Large intestine (tissue), 3 donors: Measurements from ENCODE around the gene TEX261. TPM values are rescaled to one million over a fixed set of nuclear protein-coding genes. Genes with fewer than 3 reads are reported as not detected.

Experiments
- DNase-seq, 2 donors: peaks; one replicate each; pipeline versions ENCODE4 v3.0.0 to v3.0.0-alpha.2; 2013
- H3K27ac ChIP-seq: one replicate; pipeline ENCODE4 v1.5.1; 2013; ENCODE audit warnings: low read length
- H3K27me3 ChIP-seq: 2 replicates; pipeline ENCODE4 v1.6.1; 2013; ENCODE audit warnings: low read length; ENCODE audit not compliant: control insufficient read depth, insufficient read depth
- H3K36me3 ChIP-seq: 2 replicates; pipeline ENCODE4 v1.6.1; 2013; ENCODE audit warnings: low read length; ENCODE audit not compliant: control insufficient read depth, insufficient read depth
- H3K4me1 ChIP-seq: one replicate; pipeline ENCODE4 v1.6.1; 2013; ENCODE audit warnings: low read length; ENCODE audit not compliant: control insufficient read depth, insufficient read depth
- H3K4me3 ChIP-seq: one replicate; pipeline ENCODE4 v1.5.1; 2013; ENCODE audit warnings: low read length
- H3K9me3 ChIP-seq: one replicate; pipeline ENCODE4 v1.6.1; 2013; ENCODE audit warnings: mild to moderate bottlenecking, low read depth, low read length, moderate library complexity; ENCODE audit not compliant: control insufficient read depth
- WGBS: methylation state at CpG from one replicate; pipeline ENCODE4 v1.1.5; 2013; ENCODE audit warnings: low lambda C conversion rate; ENCODE audit not compliant: insufficient coverage; 5-methylcytosine and 5-hydroxymethylcytosine counted together
- polyA plus RNA-seq: library from polyadenylated mRNA; unstranded; fragments of 120-200 nt; gene quantifications from one replicate; pipeline ENCODE4 v1.2.1, GENCODE V29; 2013

TEX261 gene
- polyA plus RNA-seq, 1 donor: 43.6 TPM

DNA sequence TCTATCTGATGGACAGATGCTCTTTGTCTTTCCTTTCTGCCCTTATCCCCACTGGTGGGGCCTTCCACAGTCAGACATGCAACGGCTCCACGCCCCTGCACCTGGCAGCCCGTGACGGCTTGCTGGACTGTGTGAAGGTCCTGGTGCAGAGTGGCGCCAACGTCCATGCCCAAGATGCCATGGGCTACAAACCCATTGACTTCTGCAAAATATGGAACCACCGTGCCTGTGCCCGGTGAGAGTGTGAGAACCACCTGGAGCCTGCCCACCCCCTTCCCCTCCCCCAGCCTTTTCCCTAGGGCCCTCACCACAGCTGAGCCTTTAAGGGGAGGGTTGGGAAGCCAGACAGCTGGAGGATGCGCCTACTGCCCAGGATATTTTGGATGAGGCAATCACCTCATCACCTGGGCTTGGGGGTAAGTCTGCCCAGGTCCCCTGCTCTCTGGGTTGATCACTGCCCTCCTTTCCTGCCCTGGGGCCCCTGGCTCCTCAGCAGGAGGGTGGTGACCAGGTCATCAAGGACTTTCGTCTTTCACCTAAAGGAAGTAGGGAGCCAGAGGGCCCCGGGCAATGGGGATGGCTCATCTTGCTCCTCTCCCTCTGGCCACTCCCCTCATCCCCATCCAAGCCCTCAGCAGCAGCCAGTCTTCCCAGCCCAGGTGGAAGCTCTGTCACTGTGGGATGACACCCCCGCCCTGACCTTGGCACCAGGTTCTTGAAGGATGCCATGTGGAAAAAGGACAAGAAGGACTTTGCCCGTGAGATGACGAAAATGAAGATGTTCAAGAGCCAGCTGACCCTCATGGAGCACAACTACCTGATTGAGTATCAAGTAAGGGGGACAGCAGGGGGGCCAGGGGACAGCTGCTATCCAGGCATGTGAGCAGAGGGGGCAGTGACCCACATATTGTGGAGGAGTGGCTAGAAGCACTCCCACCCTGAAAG is 12.5 kb downstream of the TEX261 start:
- no peak for DNase-seq
- peaks cover 8% of the 10 kb centered on the region for H3K4me1 ChIP-seq
- H3K27me3 ChIP-seq: no peaks in the 10 kb centered on the region
- peaks cover 20% of the 10 kb centered on the region for H3K36me3 ChIP-seq
- H3K27ac ChIP-seq: no peak overlapping the region
- no peak overlapping the region for H3K4me3 ChIP-seq
- WGBS: no CpG with 5 or more reads among the region's 14 CpGs
- H3K9me3 ChIP-seq: no peaks in the 10 kb centered on the region

- Histone ChIP-seq H3K27me3 (no peaks in the 10 kb centered on the region), H3K4me1 (peaks cover 10% of the 10 kb centered on the region), H3K4me3 (no peak overlapping the region), H3K9me3 (no peaks in the 10 kb centered on the region), H3K27ac (no peak overlapping the region), H3K36me3 (peaks cover 13% of the 10 kb centered on the region)
- no peak for DNase-seq
- WGBS: 80% methylated on average over 1 of the region's 2 CpGs
Measured at GRCh38 chr2:70981421-70981820, 13.3 kb downstream of the TEX261 start.

GRCh38 chr2:70979626-70980025 is 15.0 kb downstream of the TEX261 start:
- DNase-seq: no peak
- Histone ChIP-seq H3K36me3 (peaks cover 7% of the 10 kb centered on the region), H3K27ac (no peak overlapping the region), H3K9me3 (no peaks in the 10 kb centered on the region), H3K27me3 (no peaks in the 10 kb centered on the region), H3K4me3 (no peak overlapping the region), H3K4me1 (peaks cover 11% of the 10 kb centered on the region)
- no CpG with 5 or more reads among the region's 9 CpGs for WGBS

- DNase-seq: no peak
- Histone ChIP-seq H3K9me3 (no peaks in the 10 kb centered on the region), H3K4me1 (peaks cover 11% of the 10 kb centered on the region), H3K36me3 (peaks cover 7% of the 10 kb centered on the region), H3K27ac (no peak overlapping the region), H3K27me3 (no peaks in the 10 kb centered on the region), H3K4me3 (peak overlapping the region; percentile 59)
- WGBS: no CpG with 5 or more reads among the region's 19 CpGs
Measured at GRCh38 chr2:70979180-70979488, 15.5 kb downstream of the TEX261 start.

- Histone ChIP-seq H3K4me1 (peaks cover 11% of the 10 kb centered on the region), H3K27me3 (no peaks in the 10 kb centered on the region), H3K9me3 (no peaks in the 10 kb centered on the region), H3K4me3 (peak within 1 kb of the TSS; percentile 62), H3K27ac (peak within 1 kb of the TSS; percentile 83), H3K36me3 (peaks cover 5% of the 10 kb centered on the region)
- DNase-seq: peak; percentile 42 to 64
- WGBS: no CpG with 5 or more reads among the region's 67 CpGs
Measured at GRCh38 chr2:70978341-70979179, 16.1 kb downstream of the TEX261 start, which contains the start of gene ANKRD53. Gene ANKRD53, plus strand, starts transcription at chr2:70978630. Its CDS starts 16 bp downstream, at chr2:70978646.

GRCh38 chr2:70977605-70978205 is 17.0 kb downstream of the TEX261 start:
- Histone ChIP-seq H3K4me3 (peak overlapping the region; percentile 62), H3K4me1 (peaks cover 11% of the 10 kb centered on the region), H3K27ac (peak overlapping the region; percentile 83), H3K27me3 (no peaks in the 10 kb centered on the region), H3K36me3 (peaks cover 1% of the 10 kb centered on the region), H3K9me3 (no peaks in the 10 kb centered on the region)
- 0% methylated on average over 1 of the region's 14 CpGs for WGBS
- peak; percentile 30 to 39 for DNase-seq

- DNase-seq: no peak
- Histone ChIP-seq H3K4me1 (peaks cover 11% of the 10 kb centered on the region), H3K36me3 (no peaks in the 10 kb centered on the region), H3K9me3 (no peaks in the 10 kb centered on the region), H3K27ac (no peak overlapping the region), H3K27me3 (peaks cover 3% of the 10 kb centered on the region), H3K4me3 (no peak overlapping the region)
- no CpG with 5 or more reads among the region's 2 CpGs for WGBS
Measured at GRCh38 chr2:70975237-70975636, 19.4 kb downstream of the TEX261 start.

DNA sequence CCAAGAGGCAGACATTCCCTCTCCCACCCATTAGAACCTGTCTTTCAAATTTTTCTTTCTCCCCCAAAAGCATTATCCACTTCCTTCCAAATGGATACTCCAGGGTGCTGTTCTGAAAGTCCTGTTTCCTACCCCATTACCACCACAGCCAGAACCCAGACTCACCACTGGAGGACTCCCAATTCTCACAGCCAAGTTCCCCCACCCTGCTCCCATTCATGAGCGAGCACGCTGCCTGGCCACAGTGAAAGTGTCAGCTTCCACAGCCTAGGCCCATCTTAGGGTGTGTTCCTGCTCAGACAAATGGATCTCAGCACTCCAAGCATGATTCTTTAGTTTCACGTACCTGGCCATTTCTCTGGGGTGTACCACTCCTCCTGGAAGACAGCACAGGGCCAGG is 20.1 kb downstream of the TEX261 start:
- no peak for DNase-seq
- H3K4me1 ChIP-seq: peaks cover 11% of the 10 kb centered on the region
- peaks cover 3% of the 10 kb centered on the region for H3K27me3 ChIP-seq
- no peak overlapping the region for H3K27ac ChIP-seq
- H3K36me3 ChIP-seq: no peaks in the 10 kb centered on the region
- H3K9me3 ChIP-seq: no peaks in the 10 kb centered on the region
- H3K4me3 ChIP-seq: no peak overlapping the region
- no CpG with 5 or more reads among the region's 3 CpGs for WGBS

DNA sequence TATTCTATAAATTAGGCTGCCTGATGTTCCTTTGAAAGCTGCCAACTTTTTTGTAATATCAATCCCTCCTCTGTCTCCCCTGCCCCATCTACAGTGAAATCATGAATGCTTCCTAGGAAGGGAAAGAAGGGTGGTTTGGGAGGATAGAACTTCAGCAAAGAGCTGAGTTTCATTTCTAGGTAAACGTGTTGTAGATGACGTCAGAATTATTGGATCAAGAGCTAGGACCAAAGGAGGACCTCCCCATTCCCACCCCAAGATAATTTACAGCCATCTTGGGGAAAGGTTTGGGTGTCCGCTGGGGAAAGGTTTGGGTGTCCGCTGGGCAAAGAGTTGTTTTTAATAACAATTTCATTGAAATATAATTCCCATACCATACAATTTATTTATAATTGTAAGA is 27.5 kb downstream of the TEX261 start:
- no CpG with 5 or more reads among the region's 4 CpGs for WGBS
- DNase-seq: no peak
- Histone ChIP-seq H3K36me3 (no peaks in the 10 kb centered on the region), H3K4me3 (no peak overlapping the region), H3K9me3 (no peaks in the 10 kb centered on the region), H3K4me1 (no peaks in the 10 kb centered on the region), H3K27me3 (peaks cover 47% of the 10 kb centered on the region), H3K27ac (no peak overlapping the region)

DNA sequence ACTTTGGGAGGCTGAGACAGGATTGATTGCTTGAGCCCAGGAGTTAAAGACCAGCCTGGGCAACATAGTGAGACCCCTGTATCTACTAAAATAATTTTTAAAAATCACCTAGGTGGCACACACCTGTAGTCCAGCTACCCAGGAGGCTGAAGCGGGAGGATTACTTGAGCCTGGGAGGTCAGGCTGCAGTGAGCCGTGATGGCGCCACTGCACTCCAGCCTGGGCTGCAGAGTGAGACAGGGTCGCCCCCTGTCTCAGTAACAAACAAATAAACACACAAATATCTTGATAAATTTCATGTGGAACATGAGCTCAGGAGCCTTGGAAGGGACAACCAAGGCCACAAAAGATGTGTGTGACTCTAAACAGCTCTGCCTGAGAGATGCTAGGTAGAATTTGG is 28.0 kb downstream of the TEX261 start:
- Histone ChIP-seq H3K27me3 (peaks cover 51% of the 10 kb centered on the region), H3K4me3 (no peak overlapping the region), H3K4me1 (no peaks in the 10 kb centered on the region), H3K36me3 (no peaks in the 10 kb centered on the region), H3K9me3 (no peaks in the 10 kb centered on the region), H3K27ac (no peak overlapping the region)
- no peak for DNase-seq
- no CpG with 5 or more reads among the region's 4 CpGs for WGBS
